ENCODE results near the gene CCM2L.

Gene CCM2L

DNA sequence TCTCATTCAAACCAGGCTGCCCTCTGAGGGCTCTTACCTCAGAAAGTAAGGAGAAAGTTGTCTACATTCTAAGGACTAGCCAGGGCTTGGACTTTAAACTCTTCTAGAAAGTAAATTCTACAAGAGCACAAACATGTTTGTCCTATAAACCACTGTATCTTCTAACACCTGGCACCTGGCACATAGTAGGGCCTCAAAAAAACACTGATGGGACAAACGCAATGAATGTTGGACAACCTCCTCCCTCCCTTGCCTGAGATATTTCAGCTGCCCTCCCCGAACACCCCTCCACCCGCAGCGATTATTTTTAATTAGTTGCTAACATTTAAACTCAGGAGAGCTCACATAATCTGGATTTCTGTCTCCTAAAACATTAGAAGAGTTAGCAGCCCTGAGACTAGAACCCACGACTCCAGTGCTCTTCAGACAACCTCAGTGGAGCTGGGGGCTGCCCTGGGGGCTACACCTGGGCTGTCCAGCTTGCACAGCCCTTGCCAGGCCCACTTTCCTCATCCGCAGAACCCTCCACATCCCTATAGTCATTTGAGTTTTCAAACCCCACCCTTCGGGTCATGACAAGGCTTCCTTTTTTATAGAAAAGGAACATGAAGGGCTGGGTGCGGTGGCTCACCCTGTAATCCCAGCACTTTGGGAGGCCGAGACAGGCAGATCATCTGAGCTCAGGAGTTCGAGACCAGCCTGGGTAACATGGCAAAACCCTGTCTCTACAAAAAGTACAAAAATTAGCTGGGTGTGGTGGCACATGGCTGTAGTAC is 46.7 kb downstream of the CCM2L start:
- DNase-seq (ENCODE audit: extremely low read depth in 1 of 2, low read depth in 1 of 2), result no peak

DNA sequence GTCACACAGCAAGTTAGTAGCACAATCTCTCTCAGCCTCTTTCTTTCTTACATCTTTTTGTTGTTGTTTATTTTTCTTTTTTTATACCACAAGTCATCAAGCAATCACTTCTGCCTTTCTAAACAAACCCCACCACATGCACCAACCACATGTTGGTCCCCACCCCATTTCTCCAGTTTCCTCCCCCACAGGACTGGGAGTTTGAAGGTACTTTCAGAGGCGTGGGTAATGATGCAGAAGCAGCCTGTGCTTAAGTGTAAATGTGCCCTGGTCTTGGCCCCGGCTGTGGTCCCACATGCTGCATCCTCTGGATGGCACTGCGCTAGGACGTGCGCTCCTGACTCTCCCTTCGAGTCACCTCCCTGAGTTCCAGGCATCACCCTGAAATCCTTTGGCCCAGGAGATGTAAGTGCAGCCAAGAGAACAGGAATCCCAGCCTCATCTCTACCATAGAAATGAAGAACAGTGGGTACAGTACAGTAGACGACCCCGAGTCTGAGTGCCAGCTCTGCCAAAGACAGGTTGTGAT is 47.5 kb downstream of the CCM2L start:
- no peak for DNase-seq (ENCODE audit: extremely low read depth in 1 of 2, low read depth in 1 of 2)

GRCh38 chr20:32059189-32059588 is 49.0 kb downstream of the CCM2L start:
- no peak for DNase-seq (ENCODE audit: extremely low read depth in 1 of 2, low read depth in 1 of 2)

GRCh38 chr20:32062776-32063170 is 52.5 kb downstream of the CCM2L start:
- no peak for DNase-seq (ENCODE audit: extremely low read depth in 1 of 2, low read depth in 1 of 2)

DNA sequence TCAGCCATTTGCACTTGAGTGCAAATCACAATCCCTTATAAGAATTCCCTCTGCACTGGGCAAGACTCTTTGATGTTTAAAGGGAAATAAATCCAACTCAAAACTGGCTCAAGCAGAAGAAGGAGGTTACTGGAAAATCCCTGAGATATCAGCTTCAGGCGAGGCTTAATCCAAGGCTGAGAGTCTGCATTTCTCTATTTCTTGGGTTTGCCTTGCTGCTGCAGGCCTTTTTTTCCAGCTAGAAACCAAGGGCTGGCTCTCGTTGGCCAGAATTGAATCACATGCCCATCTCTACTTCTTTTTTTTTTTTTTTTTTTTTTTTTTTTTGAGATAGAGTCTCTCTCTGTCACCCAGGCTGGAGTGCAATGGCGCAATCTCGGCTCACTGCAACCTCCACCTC is 53.5 kb downstream of the CCM2L start:
- no peak for DNase-seq (ENCODE audit: extremely low read depth in 1 of 2, low read depth in 1 of 2)

GRCh38 chr20:32064667-32065066 is 54.4 kb downstream of the CCM2L start:
- DNase-seq (ENCODE audit: extremely low read depth in 1 of 2, low read depth in 1 of 2), result no peak

- no peak for DNase-seq (ENCODE audit: extremely low read depth in 1 of 2, low read depth in 1 of 2)
Measured at GRCh38 chr20:32067234-32067821, 57.1 kb downstream of the CCM2L start.

GRCh38 chr20:32068174-32068573 is 57.9 kb downstream of the CCM2L start:
- no peak for DNase-seq (ENCODE audit: extremely low read depth in 1 of 2, low read depth in 1 of 2)

DNA sequence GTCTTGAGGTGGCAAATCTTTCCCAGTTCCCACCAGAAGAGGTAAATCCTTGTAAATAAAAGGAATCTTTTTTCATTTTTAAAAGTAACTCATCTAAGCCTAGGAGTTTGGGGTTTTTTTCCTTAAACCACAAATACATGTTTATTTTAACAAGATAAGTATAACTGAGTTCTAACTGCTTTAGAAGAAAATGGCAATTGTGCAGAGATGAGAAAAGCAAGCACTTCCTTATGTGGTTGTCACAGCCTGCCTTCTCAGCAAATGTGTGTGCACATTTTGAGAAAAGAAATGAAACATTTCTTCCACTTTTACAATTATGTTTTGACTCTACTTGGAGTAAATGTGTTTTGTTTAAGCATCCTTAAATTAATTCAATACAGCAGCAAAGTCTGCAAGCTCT is 59.5 kb downstream of the CCM2L start:
- DNase-seq (ENCODE audit: extremely low read depth in 1 of 2, low read depth in 1 of 2), result no peak

- DNase-seq (ENCODE audit: extremely low read depth in 1 of 2, low read depth in 1 of 2), result no peak
Measured at GRCh38 chr20:32070282-32070681, 60.0 kb downstream of the CCM2L start.

DNA sequence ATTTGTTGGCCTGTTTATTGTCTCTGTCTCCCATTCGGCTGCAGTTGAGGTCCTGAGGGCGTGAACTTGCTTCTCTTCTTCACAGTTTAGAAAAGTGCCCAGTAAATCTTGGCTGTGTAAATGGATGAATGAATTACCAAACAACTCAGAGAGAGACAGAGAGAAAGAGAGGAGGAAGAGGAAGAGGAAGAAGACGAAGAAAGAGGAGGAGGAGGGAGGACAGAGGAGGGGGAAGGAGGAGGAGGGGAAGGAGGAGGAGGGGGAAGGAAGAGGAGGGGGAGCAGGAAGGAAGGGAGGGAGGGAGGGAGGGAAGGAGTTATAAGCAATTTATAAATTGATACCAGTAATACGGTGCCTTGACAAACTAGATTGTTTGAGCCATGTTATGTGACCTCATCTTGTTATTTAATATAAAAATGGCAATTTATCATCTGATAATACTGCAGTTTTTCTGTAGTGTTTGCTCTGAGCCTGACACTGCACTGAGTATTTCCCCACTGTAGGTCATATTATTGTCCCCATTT is 60.5 kb downstream of the CCM2L start:
- no peak for DNase-seq (ENCODE audit: extremely low read depth in 1 of 2, low read depth in 1 of 2)

DNA sequence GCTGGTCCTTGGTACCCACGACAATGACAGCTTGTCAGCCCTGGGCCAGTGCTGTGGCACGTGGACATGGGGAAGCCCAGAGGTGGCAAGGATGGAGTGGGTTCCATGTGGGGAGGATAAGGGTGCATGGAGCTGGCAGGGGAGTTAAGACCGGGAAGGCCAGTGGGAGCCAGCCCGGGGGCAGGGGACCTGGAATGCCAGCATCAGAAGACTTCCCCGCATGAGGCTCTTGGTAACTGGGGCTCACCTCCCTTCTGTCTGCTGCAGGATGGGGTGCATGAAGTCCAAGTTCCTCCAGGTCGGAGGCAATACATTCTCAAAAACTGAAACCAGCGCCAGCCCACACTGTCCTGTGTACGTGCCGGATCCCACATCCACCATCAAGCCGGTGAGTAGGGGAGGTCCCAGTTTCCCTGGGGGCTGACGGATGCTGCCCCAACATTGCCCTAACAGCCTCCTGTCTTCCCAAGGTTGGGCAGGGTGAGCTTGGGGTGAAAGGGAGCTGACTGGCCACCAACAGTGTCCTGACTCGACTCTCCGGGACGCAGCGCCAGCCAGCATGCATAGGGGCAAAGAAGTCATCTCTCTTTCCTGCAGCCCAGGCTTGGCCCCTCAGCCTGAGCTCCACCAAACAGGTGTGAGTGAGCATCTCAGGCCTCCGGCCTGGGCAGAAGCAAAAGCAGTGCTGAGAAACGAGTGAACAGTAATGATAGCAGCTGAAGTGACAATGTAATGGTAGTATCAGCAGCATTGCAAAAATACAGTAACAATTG is 61.3 kb downstream of the CCM2L start:
- no peak for DNase-seq (ENCODE audit: extremely low read depth in 1 of 2, low read depth in 1 of 2)

GRCh38 chr20:32072168-32072750 is 62.0 kb downstream of the CCM2L start:
- no peak for DNase-seq (ENCODE audit: extremely low read depth in 1 of 2, low read depth in 1 of 2)

GRCh38 chr20:32075534-32075933 is 65.3 kb downstream of the CCM2L start:
- DNase-seq (ENCODE audit: extremely low read depth in 1 of 2, low read depth in 1 of 2), result no peak

- DNase-seq (ENCODE audit: extremely low read depth in 1 of 2, low read depth in 1 of 2), result no peak
Measured at GRCh38 chr20:32077190-32077589, 67.0 kb downstream of the CCM2L start.

- no peak for DNase-seq (ENCODE audit: extremely low read depth in 1 of 2, low read depth in 1 of 2)
Measured at GRCh38 chr20:32078322-32078721, 68.1 kb downstream of the CCM2L start.

GRCh38 chr20:32078791-32079190 is 68.6 kb downstream of the CCM2L start:
- DNase-seq (ENCODE audit: extremely low read depth in 1 of 2, low read depth in 1 of 2), result no peak

GRCh38 chr20:32079655-32080109 is 69.4 kb downstream of the CCM2L start:
- no peak for DNase-seq (ENCODE audit: extremely low read depth in 1 of 2, low read depth in 1 of 2)

DNA sequence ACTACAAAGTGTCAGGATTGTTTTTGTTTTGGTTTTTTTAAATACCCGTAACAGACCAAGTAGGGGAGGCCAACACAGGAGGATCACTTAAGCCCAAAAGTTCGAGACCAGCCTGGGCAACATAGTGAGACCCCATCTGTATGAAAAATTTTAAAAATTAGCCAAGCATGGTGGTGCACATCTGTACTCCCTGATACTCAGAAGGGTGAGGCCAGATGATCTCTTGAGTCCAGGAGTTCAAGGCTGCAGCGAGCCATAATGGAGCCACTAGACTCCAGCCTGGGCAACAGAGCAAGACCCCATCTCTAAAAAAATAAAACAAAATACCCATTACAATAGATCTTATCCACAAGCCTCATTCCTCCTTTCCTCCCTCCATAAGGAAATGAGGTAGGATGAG is 70.5 kb downstream of the CCM2L start:
- no peak for DNase-seq (ENCODE audit: extremely low read depth in 1 of 2, low read depth in 1 of 2)
